Activated T-helper 1 cell treated with anti-CD3 and anti-CD28 coated beads, Interleukin-2, amount 50 U/mL, for 16 hours (primary cell): ENCODE results near the gene ZNF317.
"Not testable (repeated sequence)": the region's sequence is repeated elsewhere in the genome, so short reads cannot be mapped to it uniquely, and the experiment has no call there.

ENCODE experiments used
- DNase-seq, 2 donors: peaks; one replicate each; pipeline ENCODE4 v3.0.0-alpha.2; 2020; ENCODE audit warnings: low read depth in 1 of 2, low spot score in 1 of 2

ZNF317 gene

GRCh38 chr19:9171393-9171991, 31.3 kb downstream of the ZNF317 start:
- DNase-seq = no peak

DNA sequence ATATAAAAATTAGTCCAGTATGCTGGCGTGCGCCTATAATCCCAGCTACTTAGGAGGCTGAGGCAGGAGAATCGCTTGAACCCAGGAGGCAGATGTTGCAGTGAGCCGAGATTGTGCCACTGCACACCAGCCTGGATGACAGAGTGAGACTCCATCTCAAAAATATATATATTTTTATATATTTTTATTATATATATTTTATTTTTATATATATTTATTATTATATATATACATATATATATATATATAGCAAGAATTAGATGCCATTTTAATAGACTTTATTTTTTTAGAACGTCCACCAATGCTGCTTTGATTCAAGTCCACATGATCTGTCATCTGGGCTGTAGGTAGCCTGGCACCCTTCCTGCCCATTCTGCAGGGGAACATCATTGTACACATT, 35.1 kb downstream of the ZNF317 start:
- no peak for DNase-seq

- DNase-seq = no peak
These were observed 38.7 kb downstream of the ZNF317 start, which contains the start of gene OR7D2 for GRCh38 chr19:9178901-9179300. OR7D2 (plus strand) TSS chr19:9178979; CDS start chr19:9185782, 6,803 bp downstream.

DNA sequence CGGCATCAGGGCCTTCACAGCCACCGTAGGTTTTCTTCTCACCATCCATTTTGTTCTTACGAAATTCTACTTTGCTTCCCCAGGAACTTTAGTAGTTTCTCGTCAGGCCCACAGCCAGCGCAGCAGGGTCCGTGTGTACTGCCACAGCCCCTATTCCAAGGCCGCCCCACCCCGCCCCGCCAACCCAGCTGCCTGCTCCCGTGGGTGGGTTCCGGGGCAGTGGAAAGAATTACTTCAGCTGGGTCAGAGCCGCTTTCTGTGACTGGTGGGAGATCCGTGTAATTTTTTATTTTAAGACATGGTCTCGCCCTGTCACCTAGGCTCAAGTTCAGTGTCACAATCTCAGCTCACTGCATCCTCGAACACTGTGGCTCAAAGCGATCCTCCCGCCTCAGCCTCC, 42.8 kb downstream of the ZNF317 start:
- no peak for DNase-seq

DNA sequence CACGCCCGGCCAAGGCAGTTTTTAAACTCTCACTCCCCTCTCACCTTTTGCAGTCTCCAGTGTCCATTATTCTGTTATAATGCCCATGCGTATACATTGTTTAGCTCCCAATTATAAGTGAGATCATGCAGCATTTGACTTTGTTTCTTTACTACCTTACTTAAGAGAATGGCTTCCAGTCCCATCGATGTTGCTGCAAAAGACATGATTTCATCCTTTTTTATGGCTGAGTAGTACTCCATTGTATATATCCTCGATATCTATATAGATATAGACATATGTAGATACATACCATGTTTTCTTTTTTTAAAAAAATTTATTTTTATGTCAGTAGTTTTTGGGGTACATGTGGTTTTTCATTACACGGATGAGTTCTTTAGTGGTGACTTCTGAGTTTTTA, 47.0 kb downstream of the ZNF317 start:
- DNase-seq = no peak

DNA sequence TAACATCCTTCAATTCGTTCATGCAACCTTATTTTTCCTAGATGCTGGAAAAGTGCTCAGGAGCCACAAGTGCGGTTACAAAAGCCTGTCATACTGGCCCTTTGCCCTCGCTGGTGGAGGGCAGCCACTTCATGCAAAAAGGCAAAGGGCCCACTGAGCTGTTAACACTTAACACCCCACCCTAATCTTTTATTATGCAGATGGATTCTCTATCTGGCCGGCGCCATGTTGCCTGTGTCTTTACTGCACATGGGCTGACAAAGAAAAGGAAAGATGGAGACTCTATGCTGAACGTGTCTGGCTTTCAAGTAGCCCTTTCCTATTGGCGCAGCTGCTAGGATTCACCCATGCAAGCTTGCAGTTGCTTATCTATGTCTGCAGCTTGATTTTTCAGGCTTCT, 49.3 kb downstream of the ZNF317 start:
- DNase-seq = no peak

GRCh38 chr19:9198044-9198443, 57.8 kb downstream of the ZNF317 start:
- not testable (repeated sequence) for DNase-seq

DNA sequence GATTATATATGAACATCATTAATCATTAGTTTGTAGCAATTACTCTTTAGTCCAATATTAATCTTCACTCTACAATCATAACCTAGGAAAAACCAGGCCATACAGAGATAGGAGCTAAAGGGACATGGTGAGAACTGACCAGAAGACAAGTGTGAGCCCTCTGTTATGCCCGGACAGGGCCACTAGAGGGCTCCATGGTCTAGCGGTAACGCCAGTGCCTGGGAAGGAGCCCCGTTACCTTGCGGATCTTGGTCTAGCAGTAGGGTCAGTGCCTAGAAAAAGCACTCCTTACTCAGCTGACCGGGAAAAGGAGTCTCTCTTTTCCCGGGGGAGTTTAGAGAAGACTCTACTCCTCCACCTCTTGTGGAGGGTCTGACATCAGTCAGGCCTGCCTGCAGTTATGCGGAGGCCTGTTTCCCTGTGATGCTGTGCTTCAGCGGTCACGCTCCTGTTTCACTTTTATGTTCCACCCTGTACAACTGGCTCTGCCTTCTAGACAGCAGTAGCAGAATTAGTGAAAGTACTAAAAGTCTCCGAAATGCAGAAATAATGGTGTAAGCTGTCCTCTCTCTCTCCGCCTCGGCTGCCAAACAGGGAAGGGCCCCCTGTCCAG, 65.4 kb downstream of the ZNF317 start:
- peak; percentile 29 to 42 for DNase-seq
